HCT116 (cell line): ENCODE data around the gene CASP1. TPM values are rescaled to one million over a fixed set of nuclear protein-coding genes. Genes with fewer than 3 reads are reported as not detected.

Experiments
- ATAC-seq: fragments of 200-7000 bp; cut with Tn5 transposase; 2 replicates; pipeline ENCODE4 v1.9.1; 2020; ENCODE audit warnings: mild to moderate bottlenecking, moderate library complexity
- Bru-seq: library from RNA; stranded (reverse); fragments of 400-500 nt; gene quantifications from one replicate; lab custom pipeline; 2021; lab: Mats Ljungman, UMichigan
- BruChase-seq, 2 experiments: library from RNA; stranded (reverse); fragments of 400-500 nt; gene quantifications; one replicate each; lab custom pipeline; 2021; lab: Mats Ljungman, UMichigan
- BruUV-seq: library from RNA; stranded (reverse); fragments of 400-500 nt; replicated peaks from 2 replicates; lab custom pipeline; 2021; lab: Mats Ljungman, UMichigan
- CTCF ChIA-PET: fragments of 300-600 bp; sonication (Branson Sonifier 250); formaldehyde crosslinking; loops from one replicate; lab custom pipeline; 2021; ENCODE audit warnings: antibody characterized with exemption; lab: Charles Lee
- POLR2A ChIA-PET: fragments of 300-600, 350-600 bp; sonication (Branson Sonifier 250); formaldehyde crosslinking; loops from one replicate; lab custom pipeline; 2021; ENCODE audit warnings: antibody characterized with exemption; lab: Charles Lee
- RAD21 ChIA-PET, 2 experiments: fragments of 300-600 bp; sonication (Branson Sonifier 250); formaldehyde crosslinking; loops; one replicate each; lab custom pipeline; 2023; ENCODE audit warnings: low total read pairs in 2 of 2; ENCODE audit not compliant: uncharacterized antibody in 2 of 2, unreplicated experiment in 2 of 2, low non-redundant PET in 1 of 2; lab: Charles Lee
- DNase-seq: peaks from one replicate; pipeline ENCODE4 v3.0.0-alpha.2; 2010; ENCODE audit warnings: low read depth, low spot score
- H2AFZ ChIP-seq: fragments of 200-600 bp; shearing (Covaris generic), sonication (generic); 2 replicates; pipeline ENCODE4 v1.6.1; 2017; ENCODE audit warnings: low read depth, mixed run types, mixed read lengths, antibody characterized with exemption, low read length; ENCODE audit not compliant: poor library complexity, severe bottlenecking
- H3K27ac ChIP-seq: 2 replicates; pipeline ENCODE4 v1.5.1; 2012; ENCODE audit warnings: low read depth, low read length
- H3K27me3 ChIP-seq: fragments of 200-600 bp; sonication (generic); 2 replicates; pipeline ENCODE4 v1.6.1; 2016; ENCODE audit warnings: mixed run types, low read length, mixed read lengths; ENCODE audit not compliant: insufficient read depth
- H3K36me3 ChIP-seq, 2 experiments: fragments of 200-500 bp in 1 of 2; fragments of 200-600 bp in 1 of 2; sonication (Bioruptor generic) in 1 of 2; sonication (generic) in 1 of 2; 2 replicates each; pipeline versions ENCODE4 v1.5.1 to v1.6.1; 2014 to 2016; ENCODE audit warnings: low read length in 2 of 2, inconsistent platforms in 1 of 2, mixed read lengths in 1 of 2, mixed run types in 1 of 2; ENCODE audit not compliant: insufficient read depth in 2 of 2, control insufficient read depth in 1 of 2
- H3K4me1 ChIP-seq, 2 experiments: fragments of 200-600 bp in 1 of 2; sonication (generic) in 1 of 2; 2 replicates each; pipeline versions ENCODE4 v1.5.1 to v1.6.1; 2012 to 2017; ENCODE audit warnings: low read length in 2 of 2, inconsistent platforms in 1 of 2, mild to moderate bottlenecking in 1 of 2, mixed read lengths in 1 of 2, mixed run types in 1 of 2, moderate library complexity in 1 of 2; ENCODE audit not compliant: insufficient read depth in 2 of 2, control insufficient read depth in 1 of 2
- H3K4me2 ChIP-seq: fragments of 200-600 bp; sonication (generic); 2 replicates; pipeline ENCODE4 v1.6.1; 2017; ENCODE audit warnings: mixed run types, low read length, mixed read lengths
- H3K4me3 ChIP-seq, 2 experiments: fragments of 200-600 bp in 1 of 2; sonication (generic) in 1 of 2; replicated peaks in 1 of 2; 2 replicates each; pipeline ENCODE4 v1.5.1; 2011 to 2016; ENCODE audit warnings: low read length in 2 of 2, control low read depth in 1 of 2, low read depth in 1 of 2, mild to moderate bottlenecking in 1 of 2, mixed read lengths in 1 of 2, mixed run types in 1 of 2
- H3K79me2 ChIP-seq: fragments of 200-600 bp; sonication (generic); 2 replicates; pipeline ENCODE4 v1.6.1; 2017; ENCODE audit warnings: mild to moderate bottlenecking, mixed run types, low read length, moderate library complexity, mixed read lengths; ENCODE audit not compliant: insufficient read depth
- H3K9ac ChIP-seq: fragments of 200-600 bp; sonication (generic); 2 replicates; pipeline ENCODE4 v1.6.1; 2016; ENCODE audit warnings: low read length, mixed read lengths
- H3K9me2 ChIP-seq: fragments of 200-600 bp; sonication (generic), shearing (Covaris generic); 2 replicates; pipeline ENCODE4 v1.6.1; 2017; ENCODE audit warnings: mixed run types, mild to moderate bottlenecking, moderate library complexity; ENCODE audit not compliant: insufficient read depth
- H3K9me3 ChIP-seq, 2 experiments: fragments of 200-500 bp in 1 of 2; fragments of 200-600 bp in 1 of 2; sonication (Bioruptor generic) in 1 of 2; sonication (generic) in 1 of 2; 2 replicates each; pipeline ENCODE4 v1.6.1; 2014 to 2017; ENCODE audit warnings: low read length in 2 of 2, mixed read lengths in 2 of 2, inconsistent platforms in 1 of 2, low read depth in 1 of 2, mild to moderate bottlenecking in 1 of 2, mixed run types in 1 of 2, moderate library complexity in 1 of 2; ENCODE audit not compliant: control insufficient read depth in 1 of 2, insufficient read depth in 1 of 2
- H4K20me1 ChIP-seq: fragments of 200-600 bp; sonication (generic), shearing (Covaris generic); 2 replicates; pipeline ENCODE4 v1.6.1; 2017; ENCODE audit warnings: mixed run types, mild to moderate bottlenecking, moderate library complexity; ENCODE audit not compliant: insufficient read depth
- CTCF ChIP-seq, 3 experiments: fragments of 200-600 bp in 1 of 3; sonication (generic) in 1 of 3; IDR thresholded peaks in 2 of 3; conservative IDR thresholded peaks in 1 of 3; 2 replicates each; pipeline ENCODE4 v1.5.1; 2012 to 2017; ENCODE audit warnings: low read depth in 2 of 3, low read length in 2 of 3, antibody characterized with exemption in 1 of 3, borderline replicate concordance in 1 of 3, control low read depth in 1 of 3, mild to moderate bottlenecking in 1 of 3, mixed read lengths in 1 of 3, mixed run types in 1 of 3, moderate library complexity in 1 of 3; ENCODE audit not compliant: insufficient read depth in 1 of 3
- FOSL1 ChIP-seq: IDR thresholded peaks from 2 replicates; pipeline ENCODE4 v1.6.1; 2012; ENCODE audit warnings: low read depth
- SIN3A ChIP-seq: IDR thresholded peaks from 2 replicates; pipeline ENCODE4 v1.6.1; 2012; ENCODE audit warnings: low read depth
- SP1 ChIP-seq: IDR thresholded peaks from 2 replicates; pipeline ENCODE4 v1.6.1; 2012; ENCODE audit warnings: low read depth
- YY1 ChIP-seq: IDR thresholded peaks from 2 replicates; pipeline ENCODE4 v1.6.1; 2011; ENCODE audit warnings: low read length, low read depth, moderate library complexity, mild to moderate bottlenecking; ENCODE audit not compliant: insufficient replicate concordance; ENCODE audit errors: extremely low read depth
- ZFX ChIP-seq: fragments of 450-650 bp; IDR thresholded peaks from 2 replicates; pipeline ENCODE4 v1.6.1; 2017
- intact Hi-C: fragments of 100-400 bp; cut with micrococcal nuclease; formaldehyde crosslinking; loops from 2 replicates; pipeline ENCODE4 v1.10.0; 2022
- long read RNA-seq: library from polyadenylated mRNA; unstranded; transcript quantifications from one replicate; pipeline ENCODE4 v2.0.0, GENCODE V29; 2021; ENCODE audit not compliant: unreplicated experiment
- polyA plus RNA-seq: library from polyadenylated mRNA; unstranded; fragments of >200 nt; gene quantifications from 2 replicates; pipeline ENCODE4 v1.2.1, GENCODE V29; 2012; ENCODE audit warnings: missing spikeins
- total RNA-seq: library from RNA; stranded (reverse); gene quantifications from one replicate; pipeline ENCODE4 v1.2.1, GENCODE V29; 2021; ENCODE audit not compliant: unreplicated experiment

CASP1 gene
- total RNA-seq (not detected), Bru-seq, nascent RNA (not detected), BruChase-seq, experiment 1, labeled RNA remaining after a 6-hour chase (not detected), BruChase-seq, experiment 2, labeled RNA remaining after a 2-hour chase (not detected)
- polyA plus RNA-seq: 0.10 TPM in 1 of 2 replicates, not detected in the other
- long read RNA-seq: 0 reads

GRCh38 chr11:105034813-105035620 is at the start of gene CASP1:
CASP1 (minus strand) TSS chr11:105035144; CDS start chr11:105035113, 31 bp downstream.
- no peak for ATAC-seq
- no peaks in the 10 kb centered on the region for H4K20me1 ChIP-seq
- no peak for DNase-seq
- CTCF ChIA-PET: no interaction called here
- H3K27me3 ChIP-seq: no peaks in the 10 kb centered on the region
- RAD21 ChIA-PET: no interaction called here
- TF ChIP-seq ZFX (no peak), YY1 (no peak), SP1 (no peak), FOSL1 (no peak), SIN3A (no peak), CTCF (IDR thresholded peaks at IDR 0.05 in 2 of 3, conservative IDR thresholded peaks at IDR 0.05 in 1 of 3; ENCODE audit: borderline replicate concordance in 1 of 3, insufficient read depth in 1 of 3, low read depth in 2 of 3, low read length in 2 of 3) (no peak)
- no peaks in the 10 kb centered on the region for H3K9me2 ChIP-seq
- no peak within 1 kb of the TSS for H3K4me3 ChIP-seq
- no TSS peak for BruUV-seq
- no peak within 1 kb of the TSS for H3K4me2 ChIP-seq
- H2AFZ ChIP-seq: no peak within 1 kb of the TSS
- H3K9me3 ChIP-seq: no peaks in the 10 kb centered on the region
- H3K4me1 ChIP-seq: no peaks in the 10 kb centered on the region
- H3K36me3 ChIP-seq: no peaks in the 10 kb centered on the region
- intact Hi-C loops: no loop called here
- no peaks in the 10 kb centered on the region for H3K79me2 ChIP-seq
- no peak within 1 kb of the TSS for H3K9ac ChIP-seq
- POLR2A ChIA-PET: no interaction called here
- no peak within 1 kb of the TSS for H3K27ac ChIP-seq
